KBM-7 (cell line): Measurements from ENCODE around the gene LYPD5.

Experiments used
- DNase-seq: peaks from one replicate; pipeline ENCODE4 v3.0.0-alpha.2; 2015
- in situ Hi-C: fragments of 300-500 bp; cut with MboI; formaldehyde crosslinking; loops from 2 replicates; pipeline ENCODE4 v1.14.3; 2020; ENCODE audit warnings: low sequenced_read_pairs, low pct_unique_long_range_greater_than_20kb, mixed read lengths

Gene LYPD5

DNA sequence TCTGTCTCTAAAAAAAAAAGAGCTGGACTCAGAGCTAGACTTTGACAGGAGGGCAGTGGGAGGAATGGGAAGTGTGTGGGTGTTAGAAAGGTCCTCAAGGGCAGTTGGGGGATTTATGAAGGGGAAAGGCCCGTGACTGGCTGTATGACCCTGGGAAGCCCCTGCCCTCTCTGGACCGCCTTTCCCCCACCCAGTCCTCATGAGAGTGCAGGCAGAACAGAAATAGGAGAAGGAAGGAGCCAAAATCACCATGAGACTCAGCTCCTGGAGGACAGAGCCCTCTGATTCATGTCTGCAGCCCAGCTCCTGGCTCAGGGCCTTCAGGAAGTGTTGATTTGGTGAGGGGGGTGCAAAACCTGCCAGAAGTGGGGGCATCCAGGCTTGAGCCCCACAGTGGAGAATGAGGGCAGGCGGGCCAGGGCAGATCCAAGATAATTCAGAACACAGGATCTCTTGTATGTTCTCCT, 38.7 kb downstream of the LYPD5 start:
- DNase-seq = no peak
- in situ Hi-C loops = no loop called here

DNA sequence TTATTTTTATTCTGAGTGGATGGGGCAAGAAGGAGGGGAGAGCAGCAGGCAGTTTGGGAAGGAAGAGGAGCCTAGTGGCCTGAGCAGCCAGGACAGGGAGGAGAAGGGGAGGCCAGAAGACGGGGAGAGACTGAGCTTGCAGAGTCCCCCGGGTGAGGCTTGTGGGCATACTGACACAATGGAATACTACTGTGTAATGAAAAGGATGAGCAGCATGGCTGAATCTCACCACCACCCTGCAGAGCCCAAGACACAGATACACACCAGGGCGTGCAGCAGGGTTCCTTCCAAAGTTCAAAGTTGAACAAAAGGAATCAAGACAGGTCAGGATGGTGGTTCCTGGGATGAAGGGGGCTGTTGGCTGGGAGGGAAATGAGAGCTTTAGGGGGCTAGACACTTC, 39.4 kb downstream of the LYPD5 start:
- no peak for DNase-seq
- in situ Hi-C loops = no loop called here

DNA sequence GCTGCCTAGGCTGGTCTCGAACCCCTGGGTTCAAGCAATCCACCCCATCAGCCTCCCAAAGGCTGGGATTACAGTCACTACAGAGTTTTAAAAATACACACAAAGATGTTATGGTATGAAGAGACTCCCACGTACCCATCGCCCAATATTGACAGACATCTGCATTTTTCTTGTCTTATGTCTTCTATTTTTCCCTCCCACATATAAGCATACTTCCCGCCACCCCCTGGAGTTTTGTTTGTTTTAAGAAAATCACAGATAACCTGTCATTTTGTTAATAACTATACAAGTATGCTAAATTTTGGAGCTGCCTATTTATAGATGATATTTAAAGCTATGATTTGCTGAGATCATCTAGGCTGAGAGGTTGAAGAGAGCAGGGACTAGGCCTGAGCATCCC, 41.3 kb downstream of the LYPD5 start:
- DNase-seq = no peak
- in situ Hi-C loops = no loop called here

DNA sequence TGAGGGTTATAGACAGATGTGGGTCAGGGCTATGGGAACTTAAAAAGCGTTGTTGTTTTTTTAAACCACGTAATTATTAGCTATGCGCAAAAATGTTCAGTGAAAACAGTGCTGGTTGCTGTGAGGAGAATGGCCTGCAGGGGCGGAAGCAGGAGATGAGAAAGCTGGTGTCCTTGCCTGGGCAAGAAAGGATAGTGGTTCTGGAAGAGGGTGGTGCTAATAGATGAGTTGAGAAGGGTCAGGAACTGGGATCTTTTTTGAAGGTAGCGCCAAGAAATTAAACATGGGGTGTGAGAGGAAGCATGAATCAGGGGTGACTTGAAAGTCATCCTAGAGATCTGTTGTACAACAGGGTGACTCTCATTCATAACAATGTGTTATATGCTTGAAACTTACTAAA, 42.7 kb downstream of the LYPD5 start:
- in situ Hi-C loops = no loop called here
- DNase-seq = no peak

DNA sequence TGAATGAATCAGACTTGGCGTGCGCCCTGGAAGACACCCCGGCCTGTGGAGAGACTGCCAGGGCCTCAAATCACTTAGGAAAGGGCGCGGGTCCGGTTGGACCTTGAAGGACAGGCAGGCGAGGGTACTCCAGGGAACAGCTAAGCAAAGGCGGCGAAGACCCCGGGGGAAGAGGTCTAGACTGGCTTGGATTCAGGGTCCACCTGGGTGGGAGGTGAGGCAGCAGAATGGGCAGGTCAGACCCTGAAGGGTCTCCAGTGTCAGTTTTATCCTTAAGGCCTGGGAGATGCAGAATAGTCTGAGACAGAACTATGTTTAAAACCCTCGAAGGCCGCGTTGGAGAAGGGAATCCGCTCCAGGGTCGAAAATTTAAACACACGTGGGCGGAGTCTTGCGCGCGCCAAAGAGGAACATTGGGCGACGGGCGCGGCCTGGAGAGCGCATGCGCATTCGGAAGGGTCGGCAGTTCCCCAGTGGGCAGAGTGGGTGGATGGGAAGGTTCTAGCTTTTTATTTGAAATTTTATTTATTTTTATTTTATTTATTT, 46.9 kb downstream of the LYPD5 start:
- in situ Hi-C loops = no loop called here
- DNase-seq = peak; percentile 77

DNA sequence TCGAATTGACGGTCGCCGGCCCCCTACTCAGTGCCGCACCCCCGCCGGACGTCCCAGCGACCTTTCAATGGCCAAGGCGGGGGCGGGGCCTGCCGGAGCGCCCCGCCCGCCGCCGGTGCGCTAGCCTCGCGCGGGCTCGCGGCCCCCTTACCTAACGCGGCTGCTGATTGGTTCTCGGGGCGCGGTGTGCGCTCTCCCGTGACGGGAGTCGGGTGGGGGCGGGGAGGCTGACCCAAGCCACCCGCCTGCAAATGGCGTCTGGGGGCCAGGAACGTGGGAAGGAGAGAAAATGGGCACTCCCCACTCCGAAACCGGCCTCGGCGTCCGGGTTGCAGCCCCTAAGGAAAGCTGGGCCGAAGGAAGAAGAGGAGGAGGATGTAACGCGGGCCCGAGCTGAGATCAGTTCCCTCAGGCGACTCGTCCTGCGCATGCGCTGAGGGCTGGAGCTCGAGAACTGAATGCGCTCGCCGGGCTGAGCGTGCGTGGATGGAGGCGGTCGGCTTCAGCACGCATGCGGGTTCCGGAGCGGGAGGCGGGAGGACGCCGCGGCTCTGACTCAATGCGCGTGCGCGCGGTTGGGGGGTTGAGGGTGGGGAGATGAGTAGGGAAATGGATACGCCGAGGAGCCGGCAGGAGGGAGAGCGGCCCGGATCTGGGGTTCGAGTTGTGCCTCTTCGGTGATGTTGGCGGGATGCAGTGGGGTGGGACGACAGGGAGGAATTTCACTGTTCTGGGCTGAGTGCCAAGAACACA, 47.6 kb downstream of the LYPD5 start, which contains the start of gene SMG9:
SMG9 (minus strand) TSS at position 460 of the 753 bp plus-strand sequence. CDS start 4,221 bp downstream, outside the sequence.
- peak; percentile 97 for DNase-seq
- in situ Hi-C loops = no loop called here

DNA sequence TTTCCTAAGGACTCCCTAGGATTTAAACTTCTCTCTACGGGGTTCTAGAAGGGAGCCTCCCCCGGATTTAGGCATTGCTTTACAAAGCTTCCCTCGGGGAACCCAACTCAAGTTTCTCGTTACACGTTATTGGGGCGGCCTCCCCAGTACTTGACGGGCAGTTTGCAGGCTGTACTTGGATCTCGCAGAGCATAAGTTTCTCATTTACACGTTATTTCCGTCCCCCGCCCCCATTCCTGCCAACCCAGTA, 48.1 kb downstream of the LYPD5 start:
- in situ Hi-C loops = no loop called here
- no peak for DNase-seq

DNA sequence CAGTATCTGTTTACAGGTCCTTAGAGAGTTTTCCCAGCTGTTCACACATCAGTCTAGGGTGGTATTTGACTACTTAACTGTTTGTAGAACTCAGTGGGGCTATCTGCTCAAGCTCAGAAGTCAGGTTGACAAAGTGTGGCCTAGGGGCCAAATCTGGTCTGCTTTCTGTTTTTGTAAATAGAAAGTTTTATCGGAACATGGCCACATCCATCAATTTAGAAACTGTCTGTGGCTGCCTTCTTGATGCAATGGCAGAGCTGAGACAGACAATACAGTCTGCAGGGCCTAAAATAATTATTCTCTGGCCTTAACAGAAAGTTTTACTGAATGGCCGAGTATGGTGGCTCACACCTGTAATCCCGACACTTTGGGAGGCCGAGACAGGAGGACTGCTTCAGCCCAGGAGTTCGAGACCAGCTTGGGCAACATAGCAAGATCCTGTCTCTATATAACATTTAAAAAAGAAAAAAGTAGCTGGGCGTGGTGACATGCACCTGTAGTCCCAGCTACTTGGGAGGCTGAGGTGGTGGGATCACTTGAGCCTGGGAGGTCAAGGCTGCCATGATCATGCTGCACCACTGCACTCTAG, 49.9 kb downstream of the LYPD5 start:
- in situ Hi-C loops = no loop called here
- no peak for DNase-seq

DNA sequence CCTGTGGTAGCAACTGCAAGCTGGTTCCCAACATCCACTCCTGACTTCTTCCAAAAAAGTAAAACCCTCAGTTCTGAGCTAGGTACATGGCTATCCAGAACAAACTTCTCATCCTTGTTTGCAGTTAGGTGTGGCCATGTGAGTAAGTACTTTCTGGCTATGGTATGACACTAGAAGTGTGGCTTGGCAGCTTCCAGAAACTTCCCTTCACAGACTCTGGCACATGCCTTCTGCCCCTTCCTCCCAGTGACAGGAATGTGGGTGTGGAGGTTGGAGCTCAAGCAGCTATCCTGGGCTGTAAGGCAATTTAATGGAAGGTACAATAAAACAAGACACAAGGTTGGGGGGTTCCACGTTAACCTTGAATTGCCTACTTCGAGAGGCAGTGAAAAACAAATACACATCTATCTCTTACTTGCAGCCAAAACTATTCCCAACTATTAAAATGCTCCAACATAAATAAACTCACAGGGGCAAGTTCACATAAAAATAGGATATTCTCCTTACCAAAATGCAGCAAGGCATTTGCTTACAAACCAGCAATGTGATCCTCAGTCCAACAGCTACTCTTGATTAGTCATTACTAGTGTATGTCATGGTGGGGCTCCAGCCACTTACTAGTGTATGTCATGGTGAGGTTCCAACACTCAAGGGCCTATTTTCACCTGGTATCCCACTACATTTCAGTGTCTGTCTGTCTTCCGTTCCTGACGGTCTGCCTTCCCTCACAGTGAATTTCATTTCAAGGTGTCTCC, 50.6 kb downstream of the LYPD5 start:
- in situ Hi-C loops = no loop called here
- no peak for DNase-seq

DNA sequence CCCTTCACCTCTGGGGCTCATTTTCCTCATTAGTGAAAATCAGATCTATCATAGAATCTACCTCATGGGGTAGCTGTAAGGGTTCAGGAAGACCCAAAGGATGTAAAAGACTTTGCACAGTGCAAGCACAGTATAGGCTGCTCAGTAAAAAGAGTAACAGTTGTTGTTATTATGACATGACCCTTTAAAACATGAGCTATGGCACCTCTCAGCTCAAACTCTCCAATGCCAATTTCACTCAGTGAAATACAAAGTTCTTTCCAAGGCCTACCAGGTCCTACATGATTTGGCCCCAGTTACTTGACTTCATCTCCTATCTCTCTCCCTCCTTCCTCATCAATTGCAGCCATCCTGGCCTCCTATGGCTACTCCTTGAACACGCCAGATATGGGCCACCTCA, 52.3 kb downstream of the LYPD5 start:
- DNase-seq = no peak
- in situ Hi-C loops = no loop called here

DNA sequence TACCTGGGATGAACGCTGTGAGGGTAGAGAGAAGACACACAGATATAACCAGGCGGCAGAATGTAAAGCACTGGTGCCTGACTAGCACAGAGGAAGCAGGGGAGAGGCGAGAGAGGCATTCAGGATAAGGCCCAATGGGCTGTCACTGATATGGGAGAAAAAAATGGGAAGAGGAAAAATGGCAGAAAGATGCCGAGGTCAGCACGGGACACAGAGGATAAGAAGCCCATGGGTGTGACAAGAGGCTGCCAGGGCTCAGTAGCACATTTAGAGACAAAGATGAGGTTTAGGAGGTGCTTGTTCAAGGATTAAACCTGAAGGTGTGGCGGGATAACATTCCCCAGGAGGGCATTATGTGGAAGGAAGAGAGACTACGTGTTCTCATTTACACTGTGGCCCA, 53.1 kb downstream of the LYPD5 start:
- DNase-seq = no peak
- in situ Hi-C loops = no loop called here

DNA sequence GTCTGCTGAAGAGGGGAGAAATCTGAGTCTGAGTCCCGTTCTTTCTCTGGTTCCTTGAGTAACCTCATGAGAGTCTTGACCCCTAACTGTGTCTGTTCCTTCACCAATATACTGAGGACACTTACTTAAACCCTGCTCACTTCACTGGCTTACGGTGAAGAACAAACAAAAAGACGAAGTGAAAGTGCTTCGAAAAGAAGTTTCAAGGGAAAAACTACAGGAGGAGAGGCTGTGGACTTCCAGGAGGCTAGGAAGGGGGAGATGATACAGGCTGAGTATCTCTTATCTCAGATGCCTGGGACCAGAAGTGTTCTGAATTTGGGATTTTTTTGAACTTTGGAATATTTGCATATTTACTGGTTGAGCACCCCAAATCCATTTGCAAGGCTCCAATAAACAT, 53.6 kb downstream of the LYPD5 start:
- in situ Hi-C loops = no loop called here
- DNase-seq = no peak

DNA sequence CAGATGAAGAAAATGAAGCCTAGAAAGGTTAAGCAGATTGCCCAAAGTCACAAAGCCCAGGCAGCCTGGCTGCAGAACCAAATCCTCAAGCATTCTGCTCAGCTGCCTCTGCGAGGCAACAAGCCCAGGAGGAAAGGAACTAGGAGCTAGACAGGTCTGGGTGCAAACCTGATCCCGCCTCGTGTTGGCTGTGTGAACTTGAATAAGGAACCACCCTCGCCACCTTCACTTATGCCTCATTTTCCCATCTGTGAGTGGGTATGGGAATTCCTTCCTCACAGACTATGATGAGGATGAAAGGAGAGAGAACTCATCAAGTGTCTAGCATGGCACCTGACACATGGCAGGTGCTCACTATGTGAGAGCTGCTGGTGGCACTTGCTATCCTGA, 54.0 kb downstream of the LYPD5 start:
- in situ Hi-C loops = no loop called here
- DNase-seq = no peak

DNA sequence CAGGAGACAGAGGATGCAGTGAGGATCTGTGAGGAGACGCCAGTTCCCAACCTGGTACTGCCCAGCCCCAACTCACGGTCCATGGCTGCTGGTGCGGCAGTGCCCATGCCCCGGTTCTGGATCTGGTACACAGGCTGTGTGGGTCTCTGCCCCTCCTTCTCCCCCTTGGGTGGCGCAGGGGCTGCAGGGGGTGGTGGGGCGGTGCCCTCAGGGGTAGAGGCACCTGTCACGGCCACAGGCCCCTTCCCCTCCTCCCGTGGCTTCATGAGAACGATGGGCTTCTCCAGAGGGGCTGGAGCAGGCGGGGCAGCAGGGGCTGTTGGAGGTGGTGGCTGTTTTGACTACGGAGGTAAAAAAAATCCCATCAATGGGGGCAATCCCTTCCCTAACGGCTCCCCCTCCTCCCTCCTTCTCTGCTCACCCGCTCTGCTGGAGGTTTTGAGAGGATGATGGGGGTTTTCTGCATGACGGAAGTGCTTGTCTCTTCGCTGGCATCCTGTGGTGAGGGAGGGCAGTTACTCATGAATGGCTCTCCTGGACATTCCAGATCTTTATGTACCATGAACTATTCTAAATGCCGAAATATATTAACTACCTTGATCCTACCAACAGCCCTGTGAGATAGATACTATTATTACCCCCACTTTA, 54.6 kb downstream of the LYPD5 start:
- in situ Hi-C loops = no loop called here
- no peak for DNase-seq
